ENCODE data around the gene FADS2. TPM values are rescaled to one million over a fixed set of nuclear protein-coding genes. Genes with fewer than 3 reads are reported as not detected.

Gene FADS2
- total and polyA plus RNA-seq, 9 of the 15 experiments (the other 6 are each of a cell fraction or from before 2014, with no cell fraction given): 2.9 to 42.8 (median 16.2) TPM

- peak; percentile 47; the same call in 1 of the 2 replicates for TF ChIP-seq ZFP91 (CRISPR knock-in tag; IDR thresholded peaks at IDR 0.05)
- TF ChIP-seq NR4A1 (CRISPR knock-in tag; IDR thresholded peaks at IDR 0.05): peak; percentile 51
- no peak for TF ChIP-seq NR4A1 (tag; IDR thresholded peaks at IDR 0.05)
- 0 out of 2 replicates have a peak, but pooled peaks have one; percentile 13 for TF ChIP-seq GTF2F1 (IDR thresholded peaks at IDR 0.05; ENCODE audit: low read depth, low read length)
- peak; percentile 94 for TF ChIP-seq BHLHE40 (IDR thresholded peaks at IDR 0.05; ENCODE audit: low read length)
- no peak; the same call in 1 of the 2 replicates for TF ChIP-seq JUND (IDR thresholded peaks at IDR 0.05; ENCODE audit: borderline replicate concordance, low read depth, low read length)
- peak; percentile 5; the same call in 1 of the 3 replicates for TF ChIP-seq JUND (tag; IDR thresholded peaks at IDR 0.05; ENCODE audit: borderline replicate concordance, low read depth, low read length)
- no peak for TF ChIP-seq SNRNP70 (optimal IDR thresholded peaks at IDR 0.05; ENCODE audit: low read depth, low read length)
- peak in 1 of 2 experiments; percentile 69; a peak in 2 of 4 replicates for TF ChIP-seq KDM4B (IDR thresholded peaks at IDR 0.05; ENCODE audit: borderline replicate concordance in 2 of 2, low read depth in 1 of 2)
- TF ChIP-seq NKRF (IDR thresholded peaks at IDR 0.05; ENCODE audit: borderline replicate concordance): peak; percentile 88
- TF ChIP-seq PRPF4 (IDR thresholded peaks at IDR 0.05; ENCODE audit: insufficient read depth, low read depth, low read length, poor library complexity, severe bottlenecking): no peak
- TF ChIP-seq THAP7 (CRISPR knock-in tag; IDR thresholded peaks at IDR 0.05): peak; percentile 20; the same call in 1 of the 2 replicates
- TF ChIP-seq ELK3 (CRISPR knock-in tag; IDR thresholded peaks at IDR 0.05): no peak
Observed at GRCh38 chr11:61792310-61793082, 35.6 kb upstream of the FADS2 start, which contains the start of the genes FEN1 and TMEM258 (continued).
